NOMO-1 treated with DMSO at 0.1 percent for 48 hours (cell line): ENCODE results near the gene SUN2.
"Not testable (repeated sequence)": the region's sequence is repeated elsewhere in the genome, so short reads cannot be mapped to it uniquely, and the experiment has no call there.

ENCODE experiments used
- DNase-seq: peaks from one replicate; lab custom pipeline; 2025; ENCODE audit not compliant: unreplicated experiment; lab: John Stamatoyannopoulos, UW

The SUN2 gene, protein sequence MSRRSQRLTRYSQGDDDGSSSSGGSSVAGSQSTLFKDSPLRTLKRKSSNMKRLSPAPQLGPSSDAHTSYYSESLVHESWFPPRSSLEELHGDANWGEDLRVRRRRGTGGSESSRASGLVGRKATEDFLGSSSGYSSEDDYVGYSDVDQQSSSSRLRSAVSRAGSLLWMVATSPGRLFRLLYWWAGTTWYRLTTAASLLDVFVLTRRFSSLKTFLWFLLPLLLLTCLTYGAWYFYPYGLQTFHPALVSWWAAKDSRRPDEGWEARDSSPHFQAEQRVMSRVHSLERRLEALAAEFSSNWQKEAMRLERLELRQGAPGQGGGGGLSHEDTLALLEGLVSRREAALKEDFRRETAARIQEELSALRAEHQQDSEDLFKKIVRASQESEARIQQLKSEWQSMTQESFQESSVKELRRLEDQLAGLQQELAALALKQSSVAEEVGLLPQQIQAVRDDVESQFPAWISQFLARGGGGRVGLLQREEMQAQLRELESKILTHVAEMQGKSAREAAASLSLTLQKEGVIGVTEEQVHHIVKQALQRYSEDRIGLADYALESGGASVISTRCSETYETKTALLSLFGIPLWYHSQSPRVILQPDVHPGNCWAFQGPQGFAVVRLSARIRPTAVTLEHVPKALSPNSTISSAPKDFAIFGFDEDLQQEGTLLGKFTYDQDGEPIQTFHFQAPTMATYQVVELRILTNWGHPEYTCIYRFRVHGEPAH

DNA sequence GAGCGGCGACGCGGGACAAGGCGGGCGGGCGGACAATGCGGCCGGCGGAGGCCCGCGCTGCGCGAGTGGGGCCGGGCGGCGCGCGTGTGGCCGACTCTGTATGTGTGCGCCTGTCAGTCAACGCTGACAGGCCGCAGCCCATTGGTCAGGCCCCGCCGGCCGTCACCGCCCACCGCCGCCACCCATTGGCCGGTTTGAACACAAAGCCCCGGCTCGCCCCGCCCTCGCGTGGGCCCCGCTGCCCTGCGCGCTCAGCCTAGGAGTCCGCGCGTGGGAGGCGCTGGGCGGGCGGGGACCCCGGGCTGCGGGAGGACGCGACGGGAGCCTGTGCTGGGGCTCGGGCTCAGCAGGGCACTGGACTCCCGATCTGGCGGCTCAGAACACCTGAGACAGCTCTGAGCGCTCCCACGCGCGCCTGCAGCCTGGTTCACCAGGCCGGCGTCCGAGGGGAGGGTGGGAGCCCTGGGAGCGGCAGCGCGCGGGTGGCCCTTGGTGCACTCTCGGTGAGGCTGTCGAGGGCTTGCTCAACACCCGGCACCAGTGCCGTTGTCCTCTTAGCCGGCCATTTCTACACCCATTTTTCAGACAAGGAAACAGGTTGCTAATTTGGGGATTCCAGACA lies at the start of gene SUN2:
TSS of gene SUN2 (minus strand) at position 88 of the 622 bp plus-strand sequence. CDS start 3,370 bp downstream, outside the sequence.
- DNase-seq: peak; percentile 67

DNA sequence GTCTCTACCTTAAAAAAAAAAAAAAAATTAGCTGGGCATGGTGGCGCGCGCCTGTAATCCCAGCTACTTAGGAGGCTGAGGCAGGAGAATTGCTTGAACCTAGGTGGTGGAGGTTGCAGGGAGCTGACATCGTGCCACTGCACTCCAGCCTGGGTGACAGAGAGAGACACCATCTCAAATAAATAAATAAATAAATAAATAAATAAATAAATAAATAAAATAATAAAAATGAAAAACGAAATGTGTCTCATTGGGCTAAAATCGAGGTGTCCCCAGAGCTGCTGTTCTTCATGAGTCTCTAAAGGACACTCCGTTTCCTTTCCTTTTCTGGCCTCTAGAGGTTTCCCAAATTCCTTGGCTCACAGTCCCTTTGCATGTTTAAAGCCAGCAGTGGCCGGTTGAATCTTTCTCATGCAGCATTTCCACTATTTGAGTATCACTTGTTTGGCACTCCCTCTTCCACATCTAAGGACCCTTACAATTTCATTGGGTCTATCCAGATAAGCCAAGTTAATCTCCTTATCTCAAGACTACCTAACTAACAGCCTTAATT lies 49.3 kb upstream of the SUN2 start:
- not testable (repeated sequence) for DNase-seq

DNA sequence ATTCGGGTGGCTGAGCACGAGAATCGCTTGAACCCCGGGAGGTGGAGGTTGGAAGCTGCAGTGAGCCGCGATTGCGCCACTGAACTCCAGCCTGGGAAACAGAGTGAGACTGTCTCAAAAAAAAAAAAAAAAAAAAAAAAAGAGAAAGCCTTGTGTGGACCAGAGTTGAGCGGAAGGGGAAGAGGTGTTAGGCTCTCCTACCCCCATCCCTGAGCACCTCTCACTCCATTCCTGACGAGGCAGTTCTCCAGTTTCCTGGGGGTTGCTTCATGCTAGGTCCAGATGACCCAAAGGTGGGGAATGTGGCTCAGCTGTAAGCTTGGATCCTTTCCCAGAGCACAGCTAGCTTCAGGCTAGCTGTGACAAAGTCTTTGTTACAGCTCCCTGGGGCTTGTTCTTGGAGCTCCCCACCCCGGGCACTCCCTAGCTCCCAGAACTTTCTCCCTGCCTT lies 46.9 kb upstream of the SUN2 start:
- no peak for DNase-seq

DNA sequence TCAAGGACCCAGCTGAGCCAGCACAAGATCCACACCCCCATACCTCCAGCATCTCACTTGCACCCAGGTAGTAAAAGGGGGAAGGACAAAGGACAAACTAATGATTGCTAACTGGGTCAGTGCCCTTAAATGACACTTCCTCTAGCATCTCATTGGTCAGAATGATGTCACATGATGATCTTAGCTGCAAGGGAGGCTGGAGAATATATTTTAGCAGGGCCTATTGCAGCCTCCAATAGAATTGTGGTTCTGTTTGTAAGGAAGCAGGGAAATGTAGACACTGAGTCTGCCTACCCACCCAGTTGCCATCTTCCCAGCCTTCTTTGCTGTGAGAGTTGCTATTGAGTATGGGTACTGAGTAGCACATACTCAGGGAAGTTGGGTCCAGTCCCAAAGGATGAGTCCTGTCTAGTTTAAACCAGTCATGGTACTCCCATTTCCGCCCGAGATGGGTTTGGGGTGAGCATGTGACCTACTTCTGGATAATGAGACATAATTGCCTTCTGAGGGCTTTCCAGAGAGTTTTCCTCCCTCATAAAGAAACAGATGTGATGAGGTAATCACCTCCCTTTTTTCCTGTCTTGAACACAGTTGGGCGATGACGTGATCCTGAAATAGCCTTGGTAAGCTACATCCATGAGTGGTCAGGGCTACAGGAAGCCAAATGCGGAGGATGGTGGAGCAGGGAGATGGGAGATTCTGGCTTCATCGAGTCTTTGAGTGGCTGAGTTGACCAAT lies 43.6 kb upstream of the SUN2 start:
- no peak for DNase-seq

DNA sequence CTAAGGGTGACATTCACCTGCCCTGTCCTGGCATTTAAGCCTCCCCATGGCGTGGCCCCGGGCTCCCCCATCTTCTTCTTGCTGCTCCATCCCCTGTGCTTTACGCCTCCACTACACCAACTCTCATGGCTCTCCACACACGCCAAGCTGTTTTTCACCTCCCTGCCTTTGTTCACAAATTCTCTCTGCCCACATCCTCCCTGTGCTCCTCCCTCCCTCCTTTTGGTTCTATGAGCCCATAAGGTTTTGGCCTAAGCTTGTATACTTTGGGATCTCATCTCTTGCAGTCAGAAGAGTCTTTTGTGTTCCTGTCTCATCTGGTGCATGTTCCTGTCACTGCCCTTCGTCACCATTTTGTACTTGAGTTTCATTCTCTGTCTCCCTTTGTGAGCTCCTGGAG lies 42.7 kb upstream of the SUN2 start:
- DNase-seq: no peak

DNA sequence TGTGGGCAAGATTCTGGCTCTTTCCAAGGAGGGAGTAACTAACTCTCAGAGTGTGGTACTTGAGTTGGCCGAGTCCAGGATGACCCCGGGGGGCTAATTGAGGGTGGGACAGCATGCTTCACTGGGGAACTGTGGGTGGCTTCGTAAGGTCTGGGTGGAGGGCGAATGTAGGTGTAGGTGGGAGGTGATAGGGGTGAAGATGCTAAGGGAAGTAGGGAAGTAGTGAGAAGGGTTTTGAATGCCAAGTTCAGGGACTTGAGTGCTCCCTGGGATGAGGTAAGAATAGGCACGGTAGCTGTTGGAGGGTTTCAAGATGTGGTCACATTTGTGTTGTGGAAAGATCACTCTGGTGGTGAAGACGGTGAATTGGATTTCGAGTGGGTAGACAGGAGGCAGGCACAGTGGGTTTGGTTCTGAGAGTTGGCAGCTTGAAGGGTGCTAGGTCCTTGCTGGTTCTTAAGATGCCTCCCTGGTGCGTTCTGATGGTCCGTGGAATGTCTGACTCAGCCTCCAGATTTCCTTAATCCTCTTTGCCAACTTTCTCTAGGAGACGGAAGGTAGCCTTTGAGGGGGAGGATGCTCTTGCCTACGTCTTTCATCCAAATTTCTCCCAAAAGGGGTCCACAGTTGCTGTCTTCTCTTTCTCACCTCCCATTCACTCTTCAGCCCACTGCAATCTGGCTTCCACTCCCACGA lies 40.6 kb upstream of the SUN2 start:
- DNase-seq: no peak

DNA sequence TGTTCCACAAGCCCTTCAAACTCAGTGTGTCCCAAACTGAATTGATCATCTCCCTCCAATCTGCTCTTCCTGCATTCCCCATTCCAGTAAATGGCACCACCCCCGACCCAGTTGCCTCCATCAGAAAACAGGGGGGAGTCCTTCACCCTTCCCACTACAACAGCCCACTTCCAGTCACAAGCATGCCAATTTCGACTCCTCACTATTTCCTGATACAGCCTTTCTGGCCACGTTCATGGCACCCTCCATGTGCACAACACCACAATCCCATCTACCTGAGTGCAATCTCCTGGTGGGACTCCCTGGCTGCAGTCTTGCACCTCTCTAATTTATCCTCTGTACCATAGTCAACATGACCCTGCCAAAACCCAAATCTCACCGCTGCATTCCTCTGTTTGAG lies 39.8 kb upstream of the SUN2 start:
- no peak for DNase-seq

DNA sequence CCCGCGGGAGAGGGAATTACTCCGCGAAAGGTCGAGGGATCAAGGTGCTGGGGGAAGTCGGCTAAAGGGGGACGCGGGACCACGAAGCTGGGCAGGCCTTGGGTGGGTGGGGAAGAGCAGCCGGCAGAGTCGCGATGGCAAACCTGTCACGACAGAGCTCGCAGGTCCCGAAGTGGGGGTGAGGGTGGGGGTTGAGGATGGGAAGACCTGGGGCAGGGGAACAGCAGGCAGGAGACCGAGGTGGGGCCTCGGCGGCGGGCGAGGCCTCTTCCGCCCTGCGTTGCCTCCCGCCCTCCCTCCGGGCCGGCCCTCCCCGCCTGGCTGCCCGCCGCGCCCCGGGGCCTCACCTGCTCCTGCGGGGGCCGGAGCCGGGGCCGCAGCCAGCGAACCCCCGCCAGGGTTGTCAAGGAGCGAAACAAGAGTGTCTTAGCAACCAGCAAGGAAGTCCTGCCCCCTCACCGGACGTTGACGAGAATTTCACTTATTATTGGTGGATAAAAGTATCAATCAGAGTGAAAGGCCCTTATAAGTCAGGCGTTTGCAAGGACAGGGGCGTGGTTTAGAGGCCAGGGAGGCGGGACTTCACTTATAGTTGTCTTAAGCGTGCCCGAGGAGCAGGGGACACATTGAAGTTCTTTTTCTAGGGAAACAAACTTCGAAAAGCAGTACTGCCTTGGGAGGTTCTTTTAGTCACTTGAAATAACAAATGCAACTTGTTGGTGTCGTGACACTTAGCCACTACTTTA lies 38.1 kb upstream of the SUN2 start, which contains the start of gene DNAL4:
TSS of gene DNAL4 (minus strand) at position 423 of the 746 bp plus-strand sequence. CDS start 11,412 bp downstream, outside the sequence.
- DNase-seq: peak; percentile 97

DNA sequence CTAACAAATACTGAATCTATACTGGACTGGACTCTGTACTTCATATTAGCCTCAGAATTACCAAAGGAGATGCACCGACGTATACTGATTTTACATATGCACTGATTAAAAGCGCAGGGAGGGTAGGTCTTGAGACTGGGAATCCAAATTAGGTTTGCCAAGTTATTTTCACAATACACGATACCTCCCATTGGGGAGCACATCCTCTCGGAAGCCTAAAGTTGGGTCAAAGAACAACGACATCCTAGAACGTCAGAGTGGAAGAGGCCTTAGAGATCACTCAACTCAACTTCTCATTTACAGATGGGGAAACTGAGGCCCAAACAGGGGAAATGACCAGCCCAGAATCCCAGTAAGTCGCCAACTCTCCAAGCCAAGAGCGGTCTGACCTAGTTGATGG lies 37.5 kb upstream of the SUN2 start:
- no peak for DNase-seq

DNA sequence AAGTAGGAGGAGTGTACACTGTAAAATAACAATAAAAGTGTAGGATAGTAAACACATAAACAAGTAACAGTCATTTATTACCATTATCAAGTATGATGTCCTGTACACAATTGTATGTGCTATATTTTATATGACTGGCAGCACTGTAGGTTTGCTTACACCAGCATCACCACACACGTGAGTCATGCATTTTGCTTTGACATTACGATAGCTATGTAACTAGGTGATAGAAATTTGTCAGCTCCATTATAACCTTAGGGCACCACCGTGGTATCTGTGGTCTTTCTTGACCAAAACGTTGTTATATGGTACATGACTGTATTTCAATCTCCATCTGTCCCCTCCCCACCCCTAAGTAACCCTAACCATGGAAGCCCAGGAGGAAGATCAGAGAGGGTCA lies 37.0 kb upstream of the SUN2 start:
- no peak for DNase-seq

DNA sequence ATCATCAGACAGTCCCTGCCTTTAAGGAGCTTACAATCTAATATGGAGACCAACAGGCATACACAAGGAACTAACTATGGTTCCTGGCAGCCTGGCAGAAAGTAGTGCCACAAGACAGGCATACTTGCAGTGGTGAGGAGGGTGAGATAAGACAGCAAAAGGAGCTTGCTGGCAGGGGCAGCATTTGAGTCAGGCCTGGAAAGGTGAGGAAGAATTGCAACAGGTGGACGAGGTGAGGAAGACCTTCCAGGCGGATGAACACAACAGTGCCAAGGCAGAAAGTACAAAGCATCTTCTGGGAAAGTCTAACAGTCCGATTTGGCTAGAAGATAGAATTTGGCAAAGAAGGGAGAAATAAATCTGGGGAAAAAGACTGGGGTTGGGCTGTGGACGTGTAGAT lies 33.8 kb upstream of the SUN2 start:
- no peak for DNase-seq

DNA sequence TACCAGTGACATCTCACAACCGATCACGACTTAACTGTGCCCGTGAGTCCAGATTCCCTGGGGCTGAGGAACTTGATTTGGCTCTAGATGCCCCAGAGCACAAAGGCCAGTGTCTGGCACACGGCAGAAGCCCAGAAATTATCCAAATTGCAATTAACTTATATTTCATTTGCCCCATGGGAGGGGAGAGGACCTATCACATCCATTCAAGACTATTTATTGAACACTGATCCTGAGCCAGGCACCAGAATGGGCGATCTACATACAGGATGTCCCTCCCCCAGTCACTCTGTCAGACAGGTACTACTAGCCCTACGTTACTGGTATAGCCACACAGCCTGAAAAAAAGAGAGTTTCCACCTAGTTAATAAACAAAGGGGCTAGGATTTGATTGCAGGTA lies 33.0 kb upstream of the SUN2 start:
- DNase-seq: no peak

DNA sequence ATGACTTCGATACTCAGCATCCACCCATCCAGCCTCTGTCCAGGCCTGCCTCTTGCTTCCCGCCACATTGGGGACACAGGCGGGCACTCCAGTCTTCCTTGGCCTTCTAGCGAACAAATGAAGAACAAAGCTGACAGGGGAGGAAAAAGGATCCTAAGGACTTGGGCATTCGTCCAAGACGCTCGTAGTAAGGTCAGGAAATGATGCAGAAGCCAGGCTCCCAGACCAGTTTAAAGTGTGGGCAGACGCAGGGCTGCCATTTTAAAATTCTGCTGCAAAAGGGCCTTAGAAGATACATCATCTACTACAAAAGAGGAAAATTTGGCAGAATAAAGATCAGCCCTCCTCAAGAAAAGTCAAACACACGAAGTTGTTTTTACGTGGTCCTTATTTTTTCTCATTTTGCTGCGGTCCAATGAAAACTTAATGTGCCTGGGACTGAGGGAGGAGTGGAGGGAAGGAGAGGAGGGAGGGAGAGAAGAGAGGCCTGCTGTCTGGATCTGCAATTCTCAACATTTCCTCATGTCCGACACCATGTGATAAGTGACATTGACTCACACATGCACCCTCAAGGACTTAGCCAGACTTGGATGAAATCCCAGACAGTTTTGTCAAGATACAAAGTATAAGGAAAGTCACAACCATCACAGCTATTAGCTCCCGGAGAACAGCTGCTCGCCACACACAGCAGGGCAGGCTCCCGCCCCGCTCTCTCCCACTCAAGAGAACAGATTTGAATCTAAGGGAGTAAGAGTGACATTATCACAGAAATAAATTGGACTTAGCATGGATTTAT lies 32.4 kb upstream of the SUN2 start:
- DNase-seq: no peak

DNA sequence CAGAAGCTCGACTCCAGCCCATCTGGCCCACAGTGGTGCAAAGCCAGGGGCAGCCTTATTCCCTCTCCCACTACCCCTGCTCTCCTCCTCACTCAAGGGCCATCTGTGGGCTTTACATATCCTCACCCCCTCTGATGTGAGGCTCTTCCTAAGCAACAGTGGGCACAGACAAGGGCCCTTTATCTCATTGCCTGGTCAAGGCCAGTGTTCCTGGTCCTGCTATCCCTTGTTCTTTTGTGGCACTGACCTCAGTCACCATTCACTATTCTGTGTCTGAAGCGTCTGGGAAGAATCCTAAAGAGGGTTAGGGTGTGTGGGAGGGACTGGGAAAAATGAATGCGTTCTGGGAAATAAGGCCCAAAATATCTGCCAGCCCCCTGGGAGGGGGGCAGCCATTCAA lies 30.8 kb upstream of the SUN2 start:
- no peak for DNase-seq

DNA sequence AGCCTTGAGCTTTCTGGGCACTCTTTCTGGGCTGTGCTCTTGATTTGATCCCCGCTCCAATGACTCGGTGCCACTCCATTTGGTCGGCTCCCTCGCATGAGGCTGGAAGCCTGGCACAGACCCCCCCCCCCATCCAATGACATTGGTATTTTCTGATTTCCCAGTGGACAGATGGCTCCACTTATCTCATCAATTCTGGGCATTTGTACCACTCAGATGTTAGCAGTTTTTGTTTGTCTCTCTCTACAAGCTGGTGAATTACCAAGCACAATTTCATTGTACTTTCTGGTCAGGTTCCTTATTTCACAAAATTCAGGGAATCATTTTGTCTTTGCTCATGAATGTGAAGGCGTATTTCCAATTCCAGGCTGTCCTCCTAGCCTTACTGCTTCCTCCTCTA lies 29.1 kb upstream of the SUN2 start:
- no peak for DNase-seq

DNA sequence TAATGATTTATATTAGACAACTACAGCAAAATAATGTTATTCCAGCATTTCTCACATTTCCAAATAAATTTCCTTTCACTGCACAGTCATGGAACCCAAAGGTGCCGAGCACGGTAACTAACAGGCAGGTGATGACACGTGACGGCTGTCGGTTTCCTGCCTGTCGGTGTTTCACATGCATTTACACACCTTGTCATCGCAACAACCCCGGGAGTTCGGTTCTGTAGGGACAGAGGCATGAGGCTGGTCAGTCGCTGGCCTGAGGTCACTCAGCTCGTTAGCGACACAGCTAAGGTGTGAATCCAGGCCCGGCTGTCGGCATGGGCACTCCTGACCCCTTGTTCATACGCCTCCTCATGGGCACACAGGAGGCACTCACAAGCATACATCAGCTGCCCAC lies 28.2 kb upstream of the SUN2 start:
- no peak for DNase-seq

DNA sequence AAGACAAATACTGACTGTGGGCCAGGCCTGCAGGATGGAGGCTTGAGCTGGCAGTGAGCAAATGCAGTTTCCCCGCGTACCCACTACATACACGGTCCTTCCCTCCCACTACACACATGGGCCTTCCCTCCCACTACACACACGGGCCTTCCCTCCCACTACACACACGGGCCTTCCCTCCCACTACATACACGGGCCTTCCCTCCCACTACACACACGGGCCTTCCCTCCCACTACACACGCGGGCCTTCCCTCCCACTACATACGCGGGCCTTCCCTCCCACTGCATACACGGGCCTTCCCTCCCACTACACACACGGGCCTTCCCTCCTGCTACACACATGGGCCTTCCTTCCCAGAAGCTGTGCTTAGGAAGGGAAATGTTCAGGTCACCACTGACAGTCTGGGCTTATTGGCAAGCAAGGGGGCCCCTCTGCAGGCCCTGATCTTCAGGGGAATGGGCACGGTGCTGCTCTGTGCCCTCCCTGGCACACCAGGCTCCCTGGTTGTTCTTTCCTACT lies 27.4 kb upstream of the SUN2 start:
- no peak for DNase-seq

DNA sequence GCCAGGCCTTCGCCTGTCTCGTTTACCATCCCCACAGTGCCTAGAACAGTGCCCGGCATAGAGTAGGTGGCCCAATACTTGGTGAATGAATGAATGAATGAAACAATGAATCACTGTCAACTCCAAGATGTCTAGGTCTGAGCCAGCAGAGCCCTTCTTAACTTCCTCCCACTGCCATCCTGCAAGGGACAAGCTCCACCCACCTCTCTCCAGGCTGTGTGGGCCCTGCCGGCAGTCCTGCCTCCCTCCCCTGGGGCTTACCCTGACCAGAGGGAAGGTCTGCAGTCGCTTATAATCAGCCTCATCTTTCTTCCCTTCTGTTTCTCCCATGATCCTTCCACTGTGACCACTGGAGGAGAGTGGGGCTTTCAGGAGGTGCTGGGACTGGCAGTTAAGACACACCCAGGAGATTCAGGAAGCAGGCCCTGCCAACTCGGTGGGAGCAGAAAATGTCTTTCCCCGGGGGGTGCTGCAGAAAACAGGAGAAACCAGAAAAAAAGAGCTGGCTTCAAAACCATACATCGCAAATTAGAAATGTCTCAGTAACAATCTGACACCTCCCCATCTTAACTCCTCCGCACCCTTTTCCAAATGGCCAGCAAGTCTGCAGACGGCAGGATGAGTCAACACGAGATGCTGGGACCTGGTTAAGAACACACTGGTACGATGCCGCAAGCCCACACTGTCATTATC lies 26.8 kb upstream of the SUN2 start:
- DNase-seq: peak; percentile 31
